ENCODE data around the gene BLOC1S3. TPM values are rescaled to one million over a fixed set of nuclear protein-coding genes. Genes with fewer than 3 reads are reported as not detected.

Gene BLOC1S3
- total and polyA plus RNA-seq, 2 of the 4 experiments (the other 2 are of a cell fraction) = 1.1 to 4.9 TPM

GRCh38 chr19:45160870-45161737 is 17.5 kb upstream of the BLOC1S3 start, which contains the start of gene NKPD1:
TSS of gene NKPD1 (minus strand) at chr19:45160982. CDS start at chr19:45160150, 832 bp downstream.
- Histone ChIP-seq H3K4me3 (ENCODE audit: insufficient read depth, low read depth, low read length) (no peak within 1 kb of the TSS), H3K27me3 (ENCODE audit: control insufficient read depth, insufficient read depth, low read length) (peaks cover 22% of the 10 kb centered on the region), H2BK5ac (ENCODE audit: low read depth, low read length, poor library complexity, severe bottlenecking) (no peak within 1 kb of the TSS), H3K9ac (ENCODE audit: low read depth, low read length) (no peak within 1 kb of the TSS), H2BK15ac (ENCODE audit: low read depth, low read length) (no peak within 1 kb of the TSS), H2AK5ac (ENCODE audit: low read depth, low read length) (no peak within 1 kb of the TSS), H2BK120ac (ENCODE audit: low read depth, low read length) (no peak within 1 kb of the TSS), H3K9me3 (ENCODE audit: control insufficient read depth, insufficient read depth, low read length) (no peaks in the 10 kb centered on the region), H4K20me1 (ENCODE audit: insufficient read depth, low read length) (peaks cover 5% of the 10 kb centered on the region; the same call in 1 of the 2 replicates), H3K9me1 (ENCODE audit: insufficient read depth, low read length) (no peaks in the 10 kb centered on the region), H3K4ac (ENCODE audit: low read depth, low read length) (no peak within 1 kb of the TSS), H3K4me1 (ENCODE audit: control insufficient read depth, insufficient read depth, low read length) (peaks cover 2% of the 10 kb centered on the region; the same call in 1 of the 2 replicates), H3K56ac (ENCODE audit: extremely low read depth, insufficient read depth, low read length) (no peak within 1 kb of the TSS), H2AK9ac (replicated peaks; ENCODE audit: low read depth, low read length, poor library complexity) (peak within 1 kb of the TSS; percentile 50), H3K79me1 (ENCODE audit: low read depth in 1 of 2, low read length in 2 of 2) (no peaks in the 10 kb centered on the region), H3K23ac (ENCODE audit: low read depth, low read length) (no peak within 1 kb of the TSS), H4K5ac (ENCODE audit: low read depth, low read length) (no peak within 1 kb of the TSS), H3K14ac (replicated peaks; ENCODE audit: low read depth, low read length) (no peak within 1 kb of the TSS), H3K27ac (ENCODE audit: insufficient read depth, low read length) (no peak within 1 kb of the TSS), H2AFZ (replicated peaks; ENCODE audit: low read length, poor library complexity) (peak within 1 kb of the TSS; percentile 51), H3K18ac (ENCODE audit: low read depth, low read length) (no peak within 1 kb of the TSS), H4K91ac (ENCODE audit: insufficient read depth, low read depth, low read length) (no peak within 1 kb of the TSS), H4K8ac (ENCODE audit: low read depth in 2 of 2, low read length in 2 of 2) (no peak within 1 kb of the TSS), H3K4me2 (ENCODE audit: low read depth, low read length) (no peak within 1 kb of the TSS), H3K36me3 (ENCODE audit: control insufficient read depth, insufficient read depth, low read length) (no peaks in the 10 kb centered on the region), H2BK20ac (ENCODE audit: low read depth, low read length) (no peak within 1 kb of the TSS)
- CTCF ChIA-PET = no interaction called here
- WGBS, 2 experiments (ENCODE audit: extremely low coverage in 2 of 2, insufficient read length in 1 of 2) = 57% methylated on average over 13 of the region's 29 CpGs; no CpG with 5 or more reads in 1 of the 2 experiments
- POLR2A ChIA-PET (ENCODE audit: unreplicated experiment) = no interaction called here
- intact Hi-C loops (cut with micrococcal nuclease) (no loop called here), in situ Hi-C loops (cut with MboI; ENCODE audit: low sequenced_read_pairs) (no loop called here), dilution Hi-C loops (cut with HindIII; ENCODE audit: low sequenced_read_pairs, unreplicated experiment) (no loop called here)
- BruUV-seq (replicated peaks) = no TSS peak
- ATAC-seq (ENCODE audit: low read depth) = no peak
- DNase-seq = no peak
- no peak for TF ChIP-seq ELK1 (IDR thresholded peaks at IDR 0.05; ENCODE audit: borderline replicate concordance, low read depth, low read length)
- no peak for TF ChIP-seq MXI1 (IDR thresholded peaks at IDR 0.05; ENCODE audit: borderline replicate concordance, low read depth, low read length)
- TF ChIP-seq RCOR1 (IDR thresholded peaks at IDR 0.05; ENCODE audit: insufficient replicate concordance, low read length) = no peak
- TF ChIP-seq SMC3 (IDR thresholded peaks at IDR 0.05; ENCODE audit: low read depth, low read length) = no peak
- no peak for TF ChIP-seq FOS (IDR thresholded peaks at IDR 0.05; ENCODE audit: low read depth, low read length)
- TF ChIP-seq MAFK (IDR thresholded peaks at IDR 0.05; ENCODE audit: low read depth, low read length) = no peak
- no peak for TF ChIP-seq CHD1 (IDR thresholded peaks at IDR 0.05; ENCODE audit: low read depth, low read length)
- no peak for TF ChIP-seq RFX5 (IDR thresholded peaks at IDR 0.05; ENCODE audit: low read depth, low read length)
- no peak for TF ChIP-seq RAD21 (IDR thresholded peaks at IDR 0.05; ENCODE audit: low read length)
- no peak for TF ChIP-seq CTCF (conservative IDR thresholded peaks at IDR 0.05; ENCODE audit: low read depth, low read length)
- no peak for TF ChIP-seq CEBPB (IDR thresholded peaks at IDR 0.05; ENCODE audit: low read depth, low read length)
- no peak for TF ChIP-seq NFE2L2 (IDR thresholded peaks at IDR 0.05; ENCODE audit: low read depth, low read length)
- no peak for TF ChIP-seq MAZ (IDR thresholded peaks at IDR 0.05; ENCODE audit: borderline replicate concordance, low read depth, low read length)
- no peak for TF ChIP-seq POLR2A (IDR thresholded peaks at IDR 0.05; ENCODE audit: low read depth, low read length)
- TF ChIP-seq USF2 (IDR thresholded peaks at IDR 0.05; ENCODE audit: low read depth, low read length) = no peak
